ENCODE measurements around the gene ZNF335.

The ZNF335 gene

DNA sequence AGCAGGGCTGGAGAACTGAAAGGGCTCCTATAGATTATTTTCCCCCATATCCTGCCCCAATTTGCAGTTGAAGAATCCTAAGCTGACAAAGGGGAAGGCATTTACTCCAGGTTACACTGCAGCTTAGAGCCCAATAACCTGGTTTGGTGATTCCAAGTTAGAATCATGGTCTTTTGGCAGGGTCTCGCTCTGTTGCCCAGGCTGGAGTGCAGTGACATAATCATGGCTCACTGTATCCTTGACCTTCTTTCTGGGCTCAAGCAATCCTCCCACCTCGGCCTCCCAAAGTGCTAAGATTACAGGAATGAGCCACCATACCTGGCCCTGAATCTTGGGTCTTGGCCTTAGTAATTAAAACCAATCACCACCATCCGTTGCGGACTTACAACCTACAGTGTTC is 35.7 kb upstream of the ZNF335 start:
- Histone ChIP-seq H3K79me2 (ENCODE audit: insufficient read depth, low read depth) (no peaks in the 10 kb centered on the region), H3K4me1 (ENCODE audit: low read depth, poor library complexity, severe bottlenecking) (peaks cover 40% of the 10 kb centered on the region), H2AFZ (ENCODE audit: low read depth) (no peak overlapping the region), H3K4me3 (IDR thresholded peaks at IDR 0.05; ENCODE audit: insufficient read depth, low read depth, low read length) (no peak overlapping the region), H3K36me3 (ENCODE audit: insufficient read depth) (no peaks in the 10 kb centered on the region), H3K27ac (no peak overlapping the region), H3K9ac (no peak overlapping the region; the same call in 1 of the 2 replicates), H4K20me1 (ENCODE audit: insufficient read depth) (no peaks in the 10 kb centered on the region), H3K27me3 (ENCODE audit: insufficient read depth, low read depth) (no peaks in the 10 kb centered on the region; the same call in 1 of the 2 replicates), H3K4me2 (peak overlapping the region; percentile 26)
- TF ChIP-seq, protein P1, sequence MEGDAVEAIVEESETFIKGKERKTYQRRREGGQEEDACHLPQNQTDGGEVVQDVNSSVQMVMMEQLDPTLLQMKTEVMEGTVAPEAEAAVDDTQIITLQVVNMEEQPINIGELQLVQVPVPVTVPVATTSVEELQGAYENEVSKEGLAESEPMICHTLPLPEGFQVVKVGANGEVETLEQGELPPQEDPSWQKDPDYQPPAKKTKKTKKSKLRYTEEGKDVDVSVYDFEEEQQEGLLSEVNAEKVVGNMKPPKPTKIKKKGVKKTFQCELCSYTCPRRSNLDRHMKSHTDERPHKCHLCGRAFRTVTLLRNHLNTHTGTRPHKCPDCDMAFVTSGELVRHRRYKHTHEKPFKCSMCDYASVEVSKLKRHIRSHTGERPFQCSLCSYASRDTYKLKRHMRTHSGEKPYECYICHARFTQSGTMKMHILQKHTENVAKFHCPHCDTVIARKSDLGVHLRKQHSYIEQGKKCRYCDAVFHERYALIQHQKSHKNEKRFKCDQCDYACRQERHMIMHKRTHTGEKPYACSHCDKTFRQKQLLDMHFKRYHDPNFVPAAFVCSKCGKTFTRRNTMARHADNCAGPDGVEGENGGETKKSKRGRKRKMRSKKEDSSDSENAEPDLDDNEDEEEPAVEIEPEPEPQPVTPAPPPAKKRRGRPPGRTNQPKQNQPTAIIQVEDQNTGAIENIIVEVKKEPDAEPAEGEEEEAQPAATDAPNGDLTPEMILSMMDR (conservative IDR thresholded peaks at IDR 0.05; ENCODE audit: low read depth, low read length): no peak

DNA sequence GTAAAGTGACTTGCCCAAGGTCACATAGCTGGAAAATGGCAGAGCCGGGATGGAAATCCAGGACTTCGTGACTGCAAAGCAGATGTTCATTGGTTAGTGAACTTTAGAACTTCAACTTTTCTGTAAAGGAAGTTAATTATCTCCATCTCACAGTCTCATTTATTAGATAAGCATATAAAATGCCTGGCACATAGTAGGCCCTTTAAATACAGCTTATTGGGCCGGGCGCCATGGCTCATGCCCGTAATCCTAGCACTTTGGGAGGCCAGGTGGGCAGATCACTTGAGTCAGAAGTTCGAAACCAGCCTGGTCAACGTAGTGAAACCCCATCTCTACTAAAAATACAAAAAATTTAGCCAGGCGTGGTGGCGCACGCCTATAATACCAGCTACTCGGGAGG is 35.0 kb upstream of the ZNF335 start:
- H2AFZ ChIP-seq (ENCODE audit: low read depth): no peak overlapping the region
- TF ChIP-seq, protein P1 (conservative IDR thresholded peaks at IDR 0.05; ENCODE audit: low read depth, low read length): no peak
- no peaks in the 10 kb centered on the region for H4K20me1 ChIP-seq (ENCODE audit: insufficient read depth)
- H3K27me3 ChIP-seq (ENCODE audit: insufficient read depth, low read depth): no peaks in the 10 kb centered on the region; the same call in 1 of the 2 replicates
- no peak overlapping the region for H3K9ac ChIP-seq
- no peak overlapping the region for H3K4me3 ChIP-seq (IDR thresholded peaks at IDR 0.05; ENCODE audit: insufficient read depth, low read depth, low read length)
- H3K4me2 ChIP-seq: no peak overlapping the region
- H3K27ac ChIP-seq: no peak overlapping the region
- no peaks in the 10 kb centered on the region for H3K36me3 ChIP-seq (ENCODE audit: insufficient read depth)
- peaks cover 40% of the 10 kb centered on the region for H3K4me1 ChIP-seq (ENCODE audit: low read depth, poor library complexity, severe bottlenecking)
- H3K79me2 ChIP-seq (ENCODE audit: insufficient read depth, low read depth): no peaks in the 10 kb centered on the region

DNA sequence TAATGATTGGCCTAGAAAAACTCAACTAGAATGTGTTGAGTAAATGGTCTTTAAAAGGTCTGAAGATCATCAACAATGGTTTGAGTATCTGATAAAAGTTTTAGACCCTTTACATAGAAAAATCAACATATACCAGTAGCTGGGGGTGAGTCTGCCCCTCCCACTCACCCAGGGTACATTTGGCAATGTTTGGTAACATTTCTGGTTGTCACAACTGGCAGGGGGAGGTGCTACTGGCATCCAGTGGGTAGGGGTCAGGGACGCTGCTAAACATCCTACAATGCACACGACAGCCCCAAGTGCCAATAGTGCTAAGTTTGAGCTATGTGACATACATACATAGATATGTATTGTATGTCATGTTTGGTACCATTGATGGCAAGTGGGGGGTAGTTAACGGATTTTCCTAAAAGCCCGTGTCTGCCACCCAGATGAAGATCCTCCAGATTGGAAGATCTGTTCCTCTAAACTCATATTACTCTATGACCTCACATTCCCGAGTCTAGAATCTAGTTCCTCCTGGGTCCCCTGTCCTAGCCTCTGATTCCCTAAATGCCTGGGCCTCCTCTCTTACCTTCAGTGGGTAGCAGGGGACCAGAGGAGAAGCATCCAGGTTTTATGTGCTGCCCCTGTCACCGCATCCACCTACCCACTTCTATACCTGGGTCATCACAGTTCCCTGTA is 34.2 kb upstream of the ZNF335 start:
- Histone ChIP-seq H4K20me1 (ENCODE audit: insufficient read depth) (no peaks in the 10 kb centered on the region), H3K9ac (no peak overlapping the region), H3K4me1 (ENCODE audit: low read depth, poor library complexity, severe bottlenecking) (peaks cover 40% of the 10 kb centered on the region), H3K79me2 (ENCODE audit: insufficient read depth, low read depth) (no peaks in the 10 kb centered on the region), H2AFZ (ENCODE audit: low read depth) (no peak overlapping the region), H3K27ac (no peak overlapping the region), H3K36me3 (ENCODE audit: insufficient read depth) (no peaks in the 10 kb centered on the region), H3K4me3 (IDR thresholded peaks at IDR 0.05; ENCODE audit: insufficient read depth, low read depth, low read length) (no peak overlapping the region), H3K4me2 (no peak overlapping the region), H3K27me3 (ENCODE audit: insufficient read depth, low read depth) (peaks cover 4% of the 10 kb centered on the region; the same call in 1 of the 2 replicates)
- TF ChIP-seq, protein P1 (conservative IDR thresholded peaks at IDR 0.05; ENCODE audit: low read depth, low read length): no peak

DNA sequence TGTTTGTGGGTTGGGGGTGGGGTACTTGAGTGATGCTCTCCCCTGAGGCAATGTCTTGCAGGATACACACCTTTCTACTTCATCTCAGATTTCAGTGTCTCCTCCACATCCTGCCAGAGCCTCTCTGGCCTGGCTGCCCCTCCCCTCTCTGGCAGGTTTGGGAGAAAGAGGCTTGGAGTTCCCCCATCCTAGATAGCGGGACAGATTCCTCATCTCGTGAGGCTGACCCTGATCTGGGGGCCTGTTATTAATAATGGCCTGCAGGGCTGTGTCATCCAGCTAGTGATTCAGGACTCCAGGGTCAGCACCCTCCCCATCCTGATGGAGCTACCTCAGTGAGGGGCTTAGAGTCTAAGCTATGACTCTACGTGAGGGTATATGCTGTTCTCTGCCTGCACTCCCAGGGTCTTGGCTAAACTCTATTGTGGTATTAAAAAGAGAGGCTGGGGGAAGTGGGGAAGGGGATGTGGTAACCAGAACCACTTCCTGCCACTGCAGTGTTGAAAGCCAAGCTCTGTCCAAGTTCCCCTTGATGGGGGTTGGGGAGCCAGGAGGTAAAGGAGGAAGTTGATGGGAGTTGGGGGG is 33.0 kb upstream of the ZNF335 start:
- H2AFZ ChIP-seq (ENCODE audit: low read depth): peak overlapping the region; percentile 7; the same call in 1 of the 2 replicates
- no peak overlapping the region for H3K4me3 ChIP-seq (IDR thresholded peaks at IDR 0.05; ENCODE audit: insufficient read depth, low read depth, low read length)
- no peak overlapping the region for H3K27ac ChIP-seq
- H3K4me2 ChIP-seq: peak overlapping the region; percentile 55
- H3K79me2 ChIP-seq (ENCODE audit: insufficient read depth, low read depth): no peaks in the 10 kb centered on the region
- no peaks in the 10 kb centered on the region for H4K20me1 ChIP-seq (ENCODE audit: insufficient read depth)
- TF ChIP-seq, protein P1 (conservative IDR thresholded peaks at IDR 0.05; ENCODE audit: low read depth, low read length): no peak
- peaks cover 7% of the 10 kb centered on the region; the same call in 1 of the 2 replicates for H3K27me3 ChIP-seq (ENCODE audit: insufficient read depth, low read depth)
- no peak overlapping the region for H3K9ac ChIP-seq
- H3K36me3 ChIP-seq (ENCODE audit: insufficient read depth): no peaks in the 10 kb centered on the region
- peaks cover 40% of the 10 kb centered on the region for H3K4me1 ChIP-seq (ENCODE audit: low read depth, poor library complexity, severe bottlenecking)

Data from KMS-11 (cell line).